ENCODE data around the gene LRP6. TPM values are rescaled to one million over a fixed set of nuclear protein-coding genes. Genes with fewer than 3 reads are reported as not detected.

LRP6 gene
- total and polyA plus RNA-seq, 2 experiments from 2014 or later = 29.1 to 73.8 TPM

GRCh38 chr12:12194206-12194605 is 72.6 kb downstream of the LRP6 start:
- no peak for ATAC-seq
- no peak overlapping the region for H2AFZ ChIP-seq
- 0 out of 2 replicates have a peak, but pooled peaks cover 4% of the 10 kb centered on the region for H4K20me1 ChIP-seq (replicated peaks; ENCODE audit: insufficient read depth)
- no peak overlapping the region for H3K27ac Mint-ChIP-seq
- no peak overlapping the region for H3K4me3 Mint-ChIP-seq
- H3K4me2 ChIP-seq = no peak overlapping the region
- H3F3A ChIP-seq (replicated peaks; ENCODE audit: low read depth) = no peaks in the 10 kb centered on the region
- H3K79me2 ChIP-seq (replicated peaks; ENCODE audit: insufficient read depth) = peaks cover 95% of the 10 kb centered on the region
- no peaks in the 10 kb centered on the region for H3K9me2 ChIP-seq (ENCODE audit: insufficient read depth)
- H3K4me1 ChIP-seq (ENCODE audit: insufficient read depth) = no peaks in the 10 kb centered on the region
- H3K27me3 Mint-ChIP-seq (ENCODE audit: insufficient read depth, low read depth, poor library complexity) = no peaks in the 10 kb centered on the region
- no peak overlapping the region for H3K27ac ChIP-seq (ENCODE audit: low read depth)
- H3K4me3 ChIP-seq = no peak overlapping the region
- H3K36me3 ChIP-seq (ENCODE audit: insufficient read depth) = no peaks in the 10 kb centered on the region
- DNase-seq (ENCODE audit: low spot score) = no peak
- H3K4me1 Mint-ChIP-seq = peaks cover 5% of the 10 kb centered on the region; the same call in 1 of the 3 replicates
- no peaks in the 10 kb centered on the region for H3K27me3 ChIP-seq (ENCODE audit: insufficient read depth)
- peaks cover 24% of the 10 kb centered on the region for H3K36me3 Mint-ChIP-seq (ENCODE audit: low read depth)
- TF ChIP-seq ZNF462 (CRISPR knock-in tag; IDR thresholded peaks at IDR 0.05) (no peak), EZH2phosphoT487 (IDR thresholded peaks at IDR 0.05; ENCODE audit: unreplicated experiment) (no peak), POLR2AphosphoS5 (IDR thresholded peaks at IDR 0.05; ENCODE audit: low read depth) (no peak), ZNF331 (CRISPR knock-in tag; IDR thresholded peaks at IDR 0.05; ENCODE audit: low read depth) (no peak), STAT1 (IDR thresholded peaks at IDR 0.05; ENCODE audit: unreplicated experiment) (no peak), CTCF (conservative IDR thresholded peaks at IDR 0.05; ENCODE audit: low read depth in 2 of 2) (no peak), EZH2 (IDR thresholded peaks at IDR 0.05; ENCODE audit: low read depth, unreplicated experiment) (no peak), ZNF114 (CRISPR knock-in tag; IDR thresholded peaks at IDR 0.05) (no peak), NANOG (IDR thresholded peaks at IDR 0.05; ENCODE audit: borderline replicate concordance) (no peak), REST (IDR thresholded peaks at IDR 0.05; ENCODE audit: unreplicated experiment) (no peak), ETS1 (IDR thresholded peaks at IDR 0.05) (no peak)
- H3K9me3 Mint-ChIP-seq = 0 out of 3 replicates have a peak, but pooled peaks cover 2% of the 10 kb centered on the region
